ENCODE results near the gene MRPS18C. TPM values are rescaled to one million over a fixed set of nuclear protein-coding genes. Genes with fewer than 3 reads are reported as not detected.

The MRPS18C gene
- total RNA-seq, 1 donor from 2014 or later = 49.8 TPM

- no peaks in the 10 kb centered on the region for H3K4me1 ChIP-seq (ENCODE audit: insufficient read depth, low read length)
- no peak overlapping the region for H3K9ac ChIP-seq (ENCODE audit: low read length)
- Mint-ChIP-seq H3K36me3 (ENCODE audit: low read depth, unreplicated experiment) (no peaks in the 10 kb centered on the region), H3K4me3 (ENCODE audit: unreplicated experiment) (no peak overlapping the region), H3K4me1 (ENCODE audit: low read depth, unreplicated experiment) (no peaks in the 10 kb centered on the region), H3K27me3 (ENCODE audit: low read depth, unreplicated experiment) (no peaks in the 10 kb centered on the region), H3K9me3 (ENCODE audit: unreplicated experiment) (no peaks in the 10 kb centered on the region), H3K27ac (ENCODE audit: unreplicated experiment) (no peak overlapping the region)
- H3K4me2 ChIP-seq (ENCODE audit: low read length) = no peak overlapping the region
- no peak for DNase-seq (ENCODE audit: low read depth)
- H4K20me1 ChIP-seq (ENCODE audit: insufficient read depth, low read length) = no peaks in the 10 kb centered on the region
- H2AFZ ChIP-seq (ENCODE audit: low read depth, low read length) = no peak overlapping the region
- no peaks in the 10 kb centered on the region for H3K9me3 ChIP-seq (ENCODE audit: insufficient read depth, low read depth, low read length)
- no peak for TF ChIP-seq EZH2 (IDR thresholded peaks at IDR 0.05; ENCODE audit: insufficient read depth, low read length)
- no peak for TF ChIP-seq CTCF (IDR thresholded peaks at IDR 0.05; ENCODE audit: insufficient read depth, low read depth, low read length)
- no peak overlapping the region for H3K27ac ChIP-seq (ENCODE audit: low read depth, low read length)
- H3K36me3 ChIP-seq (ENCODE audit: insufficient read depth, low read length) = peaks cover 6% of the 10 kb centered on the region
- no peaks in the 10 kb centered on the region for H3K79me2 ChIP-seq (ENCODE audit: insufficient read depth, low read length)
- no peak overlapping the region for H3K4me3 ChIP-seq (ENCODE audit: insufficient read depth, low read depth, low read length)
- H3K27me3 ChIP-seq (ENCODE audit: insufficient read depth, low read length) = no peaks in the 10 kb centered on the region
- no peak for FAIRE-seq
These were observed 24.7 kb upstream of the MRPS18C start for GRCh38 chr4:83431200-83431599.

- H2AFZ ChIP-seq (ENCODE audit: low read depth, low read length) = no peak overlapping the region
- H3K27me3 ChIP-seq (ENCODE audit: insufficient read depth, low read length) = no peaks in the 10 kb centered on the region
- no peak overlapping the region for H3K4me3 ChIP-seq (ENCODE audit: insufficient read depth, low read depth, low read length)
- no peak overlapping the region for H3K4me2 ChIP-seq (ENCODE audit: low read length)
- no peaks in the 10 kb centered on the region for H4K20me1 ChIP-seq (ENCODE audit: insufficient read depth, low read length)
- peaks cover 5% of the 10 kb centered on the region for H3K36me3 Mint-ChIP-seq (ENCODE audit: low read depth, unreplicated experiment)
- DNase-seq (ENCODE audit: low read depth) = no peak
- H3K27ac Mint-ChIP-seq (ENCODE audit: unreplicated experiment) = no peak overlapping the region
- peaks cover 3% of the 10 kb centered on the region for H3K36me3 ChIP-seq (ENCODE audit: insufficient read depth, low read length)
- H3K27me3 Mint-ChIP-seq (ENCODE audit: low read depth, unreplicated experiment) = no peaks in the 10 kb centered on the region
- no peaks in the 10 kb centered on the region for H3K4me1 ChIP-seq (ENCODE audit: insufficient read depth, low read length)
- H3K9me3 Mint-ChIP-seq (ENCODE audit: unreplicated experiment) = no peaks in the 10 kb centered on the region
- H3K27ac ChIP-seq (ENCODE audit: low read depth, low read length) = no peak overlapping the region
- no peak for TF ChIP-seq EZH2 (IDR thresholded peaks at IDR 0.05; ENCODE audit: insufficient read depth, low read length)
- TF ChIP-seq CTCF (IDR thresholded peaks at IDR 0.05; ENCODE audit: insufficient read depth, low read depth, low read length) = no peak
- H3K9ac ChIP-seq (ENCODE audit: low read length) = no peak overlapping the region
- no peak for FAIRE-seq
- no peaks in the 10 kb centered on the region for H3K79me2 ChIP-seq (ENCODE audit: insufficient read depth, low read length)
- no peaks in the 10 kb centered on the region for H3K9me3 ChIP-seq (ENCODE audit: insufficient read depth, low read depth, low read length)
- no peak overlapping the region for H3K4me3 Mint-ChIP-seq (ENCODE audit: unreplicated experiment)
- no peaks in the 10 kb centered on the region for H3K4me1 Mint-ChIP-seq (ENCODE audit: low read depth, unreplicated experiment)
These were observed 19.2 kb upstream of the MRPS18C start for GRCh38 chr4:83436680-83437079.

- no peaks in the 10 kb centered on the region for H3K9me3 Mint-ChIP-seq (ENCODE audit: unreplicated experiment)
- Histone ChIP-seq H3K9ac (ENCODE audit: low read length) (no peak overlapping the region), H3K27ac (ENCODE audit: low read depth, low read length) (no peak overlapping the region), H3K4me3 (ENCODE audit: insufficient read depth, low read depth, low read length) (no peak overlapping the region), H3K9me3 (ENCODE audit: insufficient read depth, low read depth, low read length) (no peaks in the 10 kb centered on the region), H3K79me2 (ENCODE audit: insufficient read depth, low read length) (no peaks in the 10 kb centered on the region), H3K4me2 (ENCODE audit: low read length) (no peak overlapping the region), H2AFZ (ENCODE audit: low read depth, low read length) (no peak overlapping the region), H3K36me3 (ENCODE audit: insufficient read depth, low read length) (peaks cover 3% of the 10 kb centered on the region), H3K4me1 (ENCODE audit: insufficient read depth, low read length) (no peaks in the 10 kb centered on the region), H4K20me1 (ENCODE audit: insufficient read depth, low read length) (no peaks in the 10 kb centered on the region), H3K27me3 (ENCODE audit: insufficient read depth, low read length) (no peaks in the 10 kb centered on the region)
- no peak overlapping the region for H3K27ac Mint-ChIP-seq (ENCODE audit: unreplicated experiment)
- TF ChIP-seq EZH2 (IDR thresholded peaks at IDR 0.05; ENCODE audit: insufficient read depth, low read length) (no peak), CTCF (IDR thresholded peaks at IDR 0.05; ENCODE audit: insufficient read depth, low read depth, low read length) (no peak)
- no peaks in the 10 kb centered on the region for H3K4me1 Mint-ChIP-seq (ENCODE audit: low read depth, unreplicated experiment)
- H3K4me3 Mint-ChIP-seq (ENCODE audit: unreplicated experiment) = no peak overlapping the region
- DNase-seq (ENCODE audit: low read depth) (no peak), FAIRE-seq (no peak)
- H3K27me3 Mint-ChIP-seq (ENCODE audit: low read depth, unreplicated experiment) = no peaks in the 10 kb centered on the region
- H3K36me3 Mint-ChIP-seq (ENCODE audit: low read depth, unreplicated experiment) = peaks cover 5% of the 10 kb centered on the region
These were observed 17.1 kb upstream of the MRPS18C start for GRCh38 chr4:83438719-83439118.

Data from astrocyte (in vitro differentiated cells and primary cell).